WTC11 (cell line): ENCODE measurements around the gene ESAM. TPM values are rescaled to one million over a fixed set of nuclear protein-coding genes. Genes with fewer than 3 reads are reported as not detected.

Source experiments
- ATAC-seq: fragments of 200-7000 bp; cut with Tn5 transposase; 2 replicates; pipeline ENCODE4 v1.10.0; 2021; ENCODE audit warnings: mild to moderate bottlenecking, moderate library complexity
- CTCF ChIA-PET: fragments of 300-600 bp; sonication (Branson Sonifier 250); formaldehyde crosslinking; loops from one replicate; lab custom pipeline; 2021; ENCODE audit warnings: antibody characterized with exemption; lab: Charles Lee
- POLR2A ChIA-PET: fragments of 350-600 bp; sonication (Branson Sonifier 250); formaldehyde crosslinking; loops from one replicate; lab custom pipeline; 2021; ENCODE audit warnings: antibody characterized with exemption; lab: Charles Lee
- DNase-seq: peaks from one replicate; pipeline ENCODE4 v3.0.0; 2021; ENCODE audit warnings: low spot score
- H3K27ac Mint-ChIP-seq: 2 replicates; pipeline ENCODE4 v1.8.0; 2021; ENCODE audit warnings: mixed read lengths
- H3K27me3 Mint-ChIP-seq: 2 replicates; pipeline ENCODE4 v1.8.0; 2021; ENCODE audit warnings: low read depth, mild to moderate bottlenecking, moderate library complexity, mixed read lengths
- H3K36me3 Mint-ChIP-seq: 2 replicates; pipeline ENCODE4 v1.8.0; 2021; ENCODE audit warnings: mixed read lengths
- H3K4me1 Mint-ChIP-seq: 2 replicates; pipeline ENCODE4 v1.8.0; 2022; ENCODE audit warnings: mixed read lengths
- H3K4me3 Mint-ChIP-seq: 2 replicates; pipeline ENCODE4 v1.8.0; 2021; ENCODE audit warnings: mild to moderate bottlenecking, moderate library complexity, mixed read lengths
- H3K9me3 Mint-ChIP-seq: 2 replicates; pipeline ENCODE4 v1.8.0; 2021; ENCODE audit warnings: mixed read lengths
- HMGXB4 ChIP-seq: sonication (generic); formaldehyde crosslinking; IDR thresholded peaks from 2 replicates; pipeline ENCODE4 v1.8.1; 2023; ENCODE audit warnings: mild to moderate bottlenecking, moderate library complexity, missing genetic modification reagents
- JAZF1 ChIP-seq: fragments of 250-450 bp; sonication (Bioruptor Pico); IDR thresholded peaks from 2 replicates; pipeline ENCODE4 v1.9.0; 2021; ENCODE audit warnings: moderate library complexity, mild to moderate bottlenecking, inconsistent platforms
- NFE2L1 ChIP-seq: sonication (generic); formaldehyde crosslinking; IDR thresholded peaks from 2 replicates; pipeline ENCODE4 v1.8.1; 2023; ENCODE audit warnings: missing genetic modification reagents
- NFYB ChIP-seq: sonication (generic); formaldehyde crosslinking; conservative IDR thresholded peaks from 2 replicates; pipeline ENCODE4 v1.8.0; 2022; ENCODE audit warnings: low read depth, missing genetic modification reagents
- OVOL2 ChIP-seq: fragments of 250-450 bp; sonication (Bioruptor Pico); IDR thresholded peaks from 2 replicates; pipeline ENCODE4 v1.9.0; 2021; ENCODE audit warnings: mild to moderate bottlenecking, borderline replicate concordance
- PRDM15 ChIP-seq: sonication (generic); formaldehyde crosslinking; IDR thresholded peaks from 2 replicates; pipeline ENCODE4 v1.8.0; 2022; ENCODE audit warnings: missing genetic modification reagents
- SOX15 ChIP-seq: fragments of 250-450 bp; sonication (Bioruptor Pico); IDR thresholded peaks from 2 replicates; pipeline ENCODE4 v1.9.0; 2021; ENCODE audit warnings: mild to moderate bottlenecking
- SP1 ChIP-seq: sonication (generic); formaldehyde crosslinking; conservative IDR thresholded peaks from 2 replicates; pipeline ENCODE4 v1.8.1; 2022; ENCODE audit warnings: missing genetic modification reagents
- STAT6 ChIP-seq: sonication (generic); formaldehyde crosslinking; conservative IDR thresholded peaks from 2 replicates; pipeline ENCODE4 v1.8.1; 2023; ENCODE audit warnings: mild to moderate bottlenecking, low read depth, missing genetic modification reagents, moderate library complexity
- USF2 ChIP-seq: sonication (generic); formaldehyde crosslinking; IDR thresholded peaks from 2 replicates; pipeline ENCODE4 v1.8.1; 2023; ENCODE audit warnings: mild to moderate bottlenecking, missing genetic modification reagents, moderate library complexity
- ZBTB21 ChIP-seq: sonication (generic); formaldehyde crosslinking; IDR thresholded peaks from 2 replicates; pipeline ENCODE4 v1.8.1; 2023; ENCODE audit warnings: mild to moderate bottlenecking, missing genetic modification reagents, borderline replicate concordance
- ZNF671 ChIP-seq: fragments of 250-450 bp; sonication (Bioruptor Pico); IDR thresholded peaks from 2 replicates; pipeline ENCODE4 v1.8.0; 2021; ENCODE audit warnings: mild to moderate bottlenecking
- total RNA-seq: library from RNA; stranded (reverse); gene quantifications from 3 replicates; pipeline ENCODE4 v1.2.3, GENCODE V29; 2021

ESAM gene
- total RNA-seq, 1 experiment from 2014 or later: 0.48 TPM

GRCh38 chr11:124740277-124740882 lies 21.7 kb downstream of the ESAM start:
- Mint-ChIP-seq H3K27me3 (peaks cover 99% of the 10 kb centered on the region), H3K27ac (no peak overlapping the region), H3K36me3 (no peaks in the 10 kb centered on the region), H3K9me3 (no peaks in the 10 kb centered on the region), H3K4me1 (peaks cover 30% of the 10 kb centered on the region), H3K4me3 (peak overlapping the region; percentile 77)
- ATAC-seq (peak; percentile 24), DNase-seq (no peak)
- no peak for TF ChIP-seq STAT6 (CRISPR knock-in tag)
- TF ChIP-seq PRDM15: 0 out of 2 replicates have a peak, but pooled peaks have one; percentile 27
- no peak for TF ChIP-seq NFE2L1 (CRISPR knock-in tag)
- TF ChIP-seq OVOL2 (CRISPR knock-in tag): no peak
- no peak for TF ChIP-seq JAZF1 (CRISPR knock-in tag)
- TF ChIP-seq USF2 (CRISPR knock-in tag): no peak
- no peak for TF ChIP-seq NFYB (CRISPR knock-in tag)
- TF ChIP-seq HMGXB4 (CRISPR knock-in tag): no peak
- CTCF ChIA-PET: interaction anchor here (0.9 to 1.9 kb wide), 14 partner anchors 10 to 136 kb away, joined by 3 to 14 read pairs (median 6); partner anchors contain the start of genes ROBO3, SIAE and SPA17
- POLR2A ChIA-PET: interaction anchor here (0.6 to 0.9 kb wide), 2 partner anchors 61 to 226 kb away, joined by 3 read pairs; no protein-coding TSS in a partner anchor

- Mint-ChIP-seq H3K27me3 (peaks cover 99% of the 10 kb centered on the region), H3K4me3 (peak within 1 kb of the TSS; percentile 77), H3K36me3 (no peaks in the 10 kb centered on the region), H3K9me3 (no peaks in the 10 kb centered on the region), H3K4me1 (peaks cover 25% of the 10 kb centered on the region), H3K27ac (no peak within 1 kb of the TSS)
- peak; percentile 97 for DNase-seq
- peak; percentile 95 for ATAC-seq
- ChIA-PET POLR2A (interaction anchor here (0.6 to 1.1 kb wide), 3 partner anchors 60 to 226 kb away, joined by 3 read pairs; no protein-coding TSS in a partner anchor), CTCF (interaction anchor here (0.9 to 1.9 kb wide), 15 partner anchors 11 to 136 kb away, joined by 3 to 14 read pairs (median 5); partner anchors contain the start of genes ROBO3, SIAE and SPA17)
- TF ChIP-seq SOX15 (CRISPR knock-in tag) (no peak), ZBTB21 (CRISPR knock-in tag) (0 out of 2 replicates have a peak, but pooled peaks have one; percentile 29), ZNF671 (CRISPR knock-in tag) (no peak), SP1 (CRISPR knock-in tag) (peak; percentile 87), USF2 (CRISPR knock-in tag) (0 out of 2 replicates have a peak, but pooled peaks have one; percentile 19)
Observed at GRCh38 chr11:124739479-124740276, 22.4 kb downstream of the ESAM start, which contains the start of gene NRGN. Gene NRGN (plus strand): TSS chr11:124739942. CDS start chr11:124740085, 143 bp downstream.
